HFF-Myc (cell line): ENCODE results near the gene SP2.
"Not testable (repeated sequence)": the region's sequence is repeated elsewhere in the genome, so short reads cannot be mapped to it uniquely, and the experiment has no call there.

ENCODE experiments used
- DNase-seq: peaks from one replicate; pipeline ENCODE4 v3.0.0-alpha.2; 2011; ENCODE audit warnings: low read depth; ENCODE audit errors: extremely low read depth
- H3K4me3 ChIP-seq: replicated peaks from 2 replicates; pipeline ENCODE4 v1.5.1; 2011; ENCODE audit warnings: low read depth, mild to moderate bottlenecking, control low read depth, low read length
- TF ChIP-seq, protein P1 (sequence below): IDR thresholded peaks from 2 replicates; pipeline ENCODE4 v1.5.1; 2012; ENCODE audit warnings: mild to moderate bottlenecking, low read depth, low read length, control low read depth; ENCODE audit errors: missing control alignments

Gene SP2

DNA sequence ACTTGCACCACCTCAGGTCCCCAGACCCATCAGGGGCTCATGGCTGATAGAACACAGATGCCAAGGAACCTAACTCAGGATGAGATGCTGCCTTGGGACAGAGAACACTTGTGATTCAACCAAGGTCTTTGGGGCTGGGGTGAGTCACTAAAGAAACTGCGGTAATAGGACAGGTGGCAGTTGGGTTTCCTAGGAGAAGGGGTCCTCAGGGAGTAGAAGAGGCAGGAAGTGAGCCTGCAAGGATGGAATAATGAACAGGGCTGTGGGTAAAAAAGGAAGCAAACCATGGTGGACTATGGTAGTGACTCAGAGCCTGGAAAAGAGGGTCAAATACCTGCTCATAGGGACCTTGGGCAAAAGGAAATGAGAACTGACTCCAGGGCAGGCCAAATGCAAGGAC lies 38.8 kb downstream of the SP2 start:
- H3K4me3 ChIP-seq = no peak overlapping the region
- TF ChIP-seq, protein P1, sequence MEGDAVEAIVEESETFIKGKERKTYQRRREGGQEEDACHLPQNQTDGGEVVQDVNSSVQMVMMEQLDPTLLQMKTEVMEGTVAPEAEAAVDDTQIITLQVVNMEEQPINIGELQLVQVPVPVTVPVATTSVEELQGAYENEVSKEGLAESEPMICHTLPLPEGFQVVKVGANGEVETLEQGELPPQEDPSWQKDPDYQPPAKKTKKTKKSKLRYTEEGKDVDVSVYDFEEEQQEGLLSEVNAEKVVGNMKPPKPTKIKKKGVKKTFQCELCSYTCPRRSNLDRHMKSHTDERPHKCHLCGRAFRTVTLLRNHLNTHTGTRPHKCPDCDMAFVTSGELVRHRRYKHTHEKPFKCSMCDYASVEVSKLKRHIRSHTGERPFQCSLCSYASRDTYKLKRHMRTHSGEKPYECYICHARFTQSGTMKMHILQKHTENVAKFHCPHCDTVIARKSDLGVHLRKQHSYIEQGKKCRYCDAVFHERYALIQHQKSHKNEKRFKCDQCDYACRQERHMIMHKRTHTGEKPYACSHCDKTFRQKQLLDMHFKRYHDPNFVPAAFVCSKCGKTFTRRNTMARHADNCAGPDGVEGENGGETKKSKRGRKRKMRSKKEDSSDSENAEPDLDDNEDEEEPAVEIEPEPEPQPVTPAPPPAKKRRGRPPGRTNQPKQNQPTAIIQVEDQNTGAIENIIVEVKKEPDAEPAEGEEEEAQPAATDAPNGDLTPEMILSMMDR = no peak
- no peak for DNase-seq

DNA sequence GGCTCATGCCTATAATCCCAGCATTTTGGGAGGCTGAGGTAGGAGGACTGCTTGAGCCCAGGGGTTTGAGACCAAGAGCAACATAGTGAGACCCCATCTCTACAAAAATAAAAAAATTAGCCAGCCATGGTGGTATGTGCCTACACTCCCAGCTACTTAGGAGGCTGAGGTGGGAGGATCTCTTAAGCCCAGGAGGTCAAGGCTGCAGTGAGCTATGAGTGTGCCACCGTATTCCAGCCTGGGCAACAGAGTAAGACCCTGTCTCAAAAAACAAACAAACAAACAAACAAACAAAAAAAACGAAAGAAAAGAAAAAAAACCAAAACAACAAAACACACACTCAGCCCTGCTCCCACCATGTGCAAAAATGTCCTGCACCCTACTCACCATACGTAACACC lies 39.4 kb downstream of the SP2 start:
- not testable (repeated sequence) for H3K4me3 ChIP-seq, DNase-seq

DNA sequence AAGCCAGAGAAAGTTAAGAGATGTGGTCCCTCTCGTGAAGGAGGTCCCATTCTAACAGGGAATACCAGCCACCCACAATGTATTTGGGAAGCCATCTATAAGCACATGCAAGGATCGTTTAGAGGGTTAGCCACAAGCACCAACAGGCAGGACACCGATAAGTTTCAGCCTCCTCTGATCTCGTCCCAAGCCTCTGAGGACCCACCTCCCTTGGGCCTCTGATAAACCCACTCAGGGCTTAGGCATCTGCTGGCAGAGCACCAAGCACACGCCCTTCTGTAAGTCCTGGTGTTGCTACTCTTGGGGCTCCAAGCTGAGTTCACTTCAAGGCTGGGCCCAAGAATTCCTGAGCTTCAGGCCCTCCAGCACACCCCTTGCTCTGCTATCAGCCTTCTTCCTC lies 39.9 kb downstream of the SP2 start:
- peak; percentile 43 for DNase-seq
- H3K4me3 ChIP-seq = no peak overlapping the region
- TF ChIP-seq, protein P1 = no peak

DNA sequence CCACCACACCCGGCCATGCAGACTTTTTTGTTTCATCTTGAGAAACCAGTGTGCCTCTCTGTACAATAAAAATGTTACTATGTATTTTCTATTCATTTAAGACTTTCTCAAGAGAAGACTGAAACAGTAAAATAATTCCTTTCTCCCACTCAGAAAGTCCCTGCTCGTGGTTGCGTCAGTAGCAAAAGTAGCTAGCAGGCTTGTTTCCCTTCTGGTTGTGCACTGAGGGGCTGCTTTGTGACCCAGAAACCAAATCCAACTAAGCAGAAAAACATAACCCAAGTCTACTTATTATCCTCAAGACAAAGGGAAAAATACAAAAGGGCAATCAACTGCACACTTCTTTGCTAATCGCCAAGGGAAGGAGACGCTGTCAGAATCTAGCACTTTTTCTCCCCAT lies 41.9 kb downstream of the SP2 start:
- no peak for DNase-seq
- TF ChIP-seq, protein P1 = no peak
- H3K4me3 ChIP-seq = no peak overlapping the region

DNA sequence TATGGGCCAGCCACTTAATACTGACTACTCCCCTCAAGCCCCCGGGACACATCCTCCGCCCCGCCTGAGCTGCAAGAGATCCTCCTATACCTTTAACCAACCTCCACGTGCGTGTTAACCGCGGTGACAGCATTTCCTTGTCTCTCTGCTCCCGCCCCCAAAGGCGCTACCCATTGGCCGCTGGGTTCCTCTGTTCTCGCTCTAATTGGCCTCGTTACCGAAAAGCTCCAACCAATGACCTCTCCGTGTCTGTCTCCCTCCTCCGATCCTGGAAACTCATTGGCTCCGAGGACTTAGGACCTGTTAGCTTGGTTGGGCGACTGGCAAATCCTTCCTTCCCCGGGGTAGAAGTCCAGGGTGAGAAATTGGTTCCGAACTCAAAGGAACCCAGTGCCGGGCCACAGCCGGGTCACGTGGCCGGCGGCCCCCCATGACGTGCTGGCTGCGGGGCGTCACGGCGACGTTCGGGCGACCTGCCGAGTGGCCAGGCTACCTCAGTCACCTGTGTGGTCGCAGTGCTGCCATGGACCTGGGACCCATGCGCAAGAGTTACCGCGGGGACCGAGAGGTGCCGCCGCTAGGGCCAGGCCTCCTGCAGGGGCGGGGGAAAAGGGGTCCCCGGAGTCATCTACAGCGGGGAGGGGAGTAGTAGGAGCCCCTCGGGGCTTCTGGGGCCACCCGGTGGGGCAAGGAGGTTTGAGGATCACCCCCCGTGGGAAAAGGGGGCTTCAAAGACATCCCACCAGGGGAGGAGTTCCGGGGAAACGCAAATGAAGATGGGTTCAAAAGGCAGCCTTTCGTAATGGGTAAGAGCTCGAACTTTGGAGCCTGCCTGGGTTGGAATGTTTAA lies 45.4 kb downstream of the SP2 start, which contains the start of gene PNPO:
Gene PNPO (plus strand): TSS at position 326 of the 850 bp plus-strand sequence. CDS start 105 bp downstream, at position 431.
- peak within 1 kb of the TSS; percentile 88 for H3K4me3 ChIP-seq
- TF ChIP-seq, protein P1 = no peak
- DNase-seq = peak; percentile 100

DNA sequence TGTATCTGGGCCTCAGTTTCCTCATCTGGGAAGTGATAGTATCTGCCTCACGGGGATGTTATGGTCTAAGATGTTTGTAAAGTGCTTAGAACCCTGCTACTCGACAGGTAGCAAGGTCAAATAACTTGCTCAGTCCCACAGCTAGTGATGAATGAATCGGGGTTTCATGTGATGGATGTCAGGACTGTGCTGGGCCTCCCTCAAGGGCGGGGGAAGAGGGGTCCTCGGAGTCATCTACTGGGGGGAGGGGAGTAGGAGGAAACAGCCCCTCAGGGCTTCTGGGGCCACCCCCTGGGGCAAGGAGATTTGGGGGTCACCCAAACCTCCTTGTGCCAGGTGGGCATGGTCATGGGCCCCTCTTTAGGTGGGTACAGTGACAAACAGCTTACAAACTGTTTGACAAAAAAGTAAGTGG lies 46.1 kb downstream of the SP2 start:
- TF ChIP-seq, protein P1 = no peak
- peak overlapping the region; percentile 88 for H3K4me3 ChIP-seq

DNA sequence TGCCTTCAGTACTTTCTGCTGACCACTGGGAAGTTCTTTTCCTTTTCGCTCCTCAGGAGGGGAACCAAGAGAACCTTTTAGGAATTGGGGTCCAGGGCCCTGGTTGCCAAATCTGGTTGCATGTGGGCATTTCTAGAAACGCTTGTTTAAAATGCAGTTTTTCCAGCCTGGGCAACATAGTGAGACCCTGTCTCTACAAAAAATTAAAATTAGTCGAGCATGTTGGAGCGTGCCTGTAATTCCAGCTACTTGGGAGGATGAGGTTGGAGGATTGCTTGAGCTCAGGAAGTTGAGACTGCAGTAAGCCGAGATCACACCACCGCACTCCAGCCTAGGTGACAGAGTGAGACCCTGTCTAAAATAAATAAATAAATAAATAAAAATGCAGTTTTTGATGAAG lies 46.5 kb downstream of the SP2 start:
- DNase-seq = no peak
- TF ChIP-seq, protein P1 = no peak
- H3K4me3 ChIP-seq = peak overlapping the region; percentile 88

More for the DNA sequence above, 46.1 kb downstream of the SP2 start:
- no peak for DNase-seq
